Psoas muscle (tissue), 8 donors: ENCODE results near the gene INTS7. TPM values are rescaled to one million over a fixed set of nuclear protein-coding genes. Genes with fewer than 3 reads are reported as not detected.
"Not testable (repeated sequence)": the region's sequence is repeated elsewhere in the genome, so short reads cannot be mapped to it uniquely, and the experiment has no call there.

Source experiments
- ATAC-seq, 4 donors: fragments of 200-7000 bp; cut with Tn5 transposase; one replicate each; pipeline ENCODE4 v1.9.1; 2020; ENCODE audit warnings: moderate library complexity in 3 of 4, mild to moderate bottlenecking in 2 of 4
- DNase-seq, 2 donors: peaks; one replicate each; pipeline ENCODE4 v3.0.0-alpha.2; 2020
- H3K27ac ChIP-seq: fragments of 200-600 bp; one replicate; pipeline ENCODE4 v1.8.0; 2022
- H3K27me3 ChIP-seq, 3 donors: fragments of 200-600 bp in 1 of 3; one replicate each; pipeline versions ENCODE4 v1.6.1 to v1.8.0; 2013 to 2022; ENCODE audit warnings: low read length in 2 of 3, mild to moderate bottlenecking in 2 of 3, moderate library complexity in 1 of 3; ENCODE audit not compliant: insufficient read depth in 3 of 3
- H3K36me3 ChIP-seq, 2 donors: fragments of 200-600 bp in 1 of 2; one replicate each; pipeline versions ENCODE4 v1.6.1 to v1.8.0; 2013 to 2022; ENCODE audit warnings: low read depth in 1 of 2, mild to moderate bottlenecking in 1 of 2, moderate library complexity in 1 of 2; ENCODE audit not compliant: insufficient read depth in 1 of 2
- H3K4me1 ChIP-seq: fragments of 200-600 bp; one replicate; pipeline ENCODE4 v1.8.0; 2022
- H3K4me3 ChIP-seq: fragments of 200-600 bp; one replicate; pipeline ENCODE4 v1.8.0; 2022; ENCODE audit warnings: mild to moderate bottlenecking
- H3K9me3 ChIP-seq: fragments of 200-600 bp; one replicate; pipeline ENCODE4 v1.8.0; 2022
- CTCF ChIP-seq: fragments of 200-600 bp; IDR thresholded peaks from one replicate; pipeline ENCODE4 v1.8.0; 2022; ENCODE audit warnings: antibody characterized with exemption
- WGBS, 3 donors: extraction: QIAGEN DNeasy Blood & Tissue Kit; methylation state at CpG; one replicate each; pipeline versions ENCODE4 v1.1.6 to v1.1.7; 2013; 5-methylcytosine and 5-hydroxymethylcytosine counted together
- intact Hi-C, 2 donors: fragments of 100-400 bp; cut with DNase I; formaldehyde crosslinking; loops; one replicate each; pipeline versions ENCODE4 v1.11.0 to v1.14.2; 2022
- polyA plus RNA-seq, 3 donors: library from polyadenylated mRNA; stranded (reverse); fragments of 200-250 nt; gene quantifications; one replicate each; pipeline ENCODE4 v1.2.3, GENCODE V29; 2013
- total RNA-seq, 4 donors: library from RNA; stranded (reverse); fragmentation: NEBNext Ultra II Directional in 2 of 4; extraction: Animal tissue kit (Norgen Biotek cat#: 25700) in 2 of 4; gene quantifications; one replicate each; pipeline versions ENCODE4 v1.2.1 to v1.2.4, GENCODE V29; 2021 to 2023
- donor health status: healthy with polysubstance abuse.
- donor health status: DM: no; HTN: no; CAD: no; lungs with moderate emphysema.
- donor health status: Bipolar disorder and iron deficiency.
- donor health status: healthy.
- donor health status: DM: yes; HTN: yes; CAD: no.
- donor health status: DM: no; HTN: no; CAD: no.
- donor health status: DM: no; HTN: no; CAD: no.
- donor health status: DM: yes; HTN: yes; CAD: no.

Gene INTS7
- total and polyA plus RNA-seq, 7 donors: 4.4 to 12.7 (median 7.6) TPM

GRCh38 chr1:211920602-211921226 is 114.6 kb downstream of the INTS7 start:
- ATAC-seq (no peak), DNase-seq (no peak)
- no peak for TF ChIP-seq CTCF
- Histone ChIP-seq H3K36me3 (no peaks in the 10 kb centered on the region), H3K4me3 (no peak overlapping the region), H3K27ac (no peak overlapping the region), H3K9me3 (no peaks in the 10 kb centered on the region), H3K4me1 (no peaks in the 10 kb centered on the region), H3K27me3 (peaks cover 0 to 3% (median 0%) of the 10 kb centered on the region in 3 donors)
- WGBS, 3 donors: 86 to 92% (median 92%) methylated on average over 4 of the region's 4 CpGs
- intact Hi-C loops: no loop called here

- Histone ChIP-seq H3K27ac (no peak overlapping the region), H3K4me3 (no peak overlapping the region), H3K9me3 (no peaks in the 10 kb centered on the region), H3K27me3 (peaks cover 0 to 2% (median 0%) of the 10 kb centered on the region in 3 donors), H3K36me3 (no peaks in the 10 kb centered on the region), H3K4me1 (no peaks in the 10 kb centered on the region)
- WGBS, 3 donors: 18 to 27% (median 22%) methylated on average over 5 of the region's 5 CpGs
- TF ChIP-seq CTCF: no peak
- no peak for DNase-seq
- intact Hi-C loops: no loop called here
- peak in 2 of 4 donors; percentile 26 to 46 for ATAC-seq
Observed at GRCh38 chr1:211920141-211920572, 115.2 kb downstream of the INTS7 start.

- Histone ChIP-seq H3K4me3 (no peak overlapping the region), H3K36me3 (no peaks in the 10 kb centered on the region), H3K27ac (no peak overlapping the region), H3K27me3 (no peaks in the 10 kb centered on the region), H3K4me1 (no peaks in the 10 kb centered on the region), H3K9me3 (no peaks in the 10 kb centered on the region)
- intact Hi-C loops: no loop called here
- 86 to 92% (median 87%) methylated on average over 5 of the region's 5 CpGs for WGBS, 3 donors
- DNase-seq (no peak), ATAC-seq (no peak)
- TF ChIP-seq CTCF: no peak
Observed at GRCh38 chr1:211918843-211919414, 116.4 kb downstream of the INTS7 start.

- H3K4me1 ChIP-seq, intact Hi-C loops, ATAC-seq, H3K27me3 ChIP-seq, H3K27ac ChIP-seq, H3K4me3 ChIP-seq, DNase-seq, H3K36me3 ChIP-seq, H3K9me3 ChIP-seq: not testable (repeated sequence)
- 90 to 99% (median 95%) methylated on average over 3 of the region's 3 CpGs for WGBS, 3 donors
Observed at GRCh38 chr1:211916458-211916857, 118.9 kb downstream of the INTS7 start.

GRCh38 chr1:211915924-211916323 is 119.4 kb downstream of the INTS7 start:
- no peaks in the 10 kb centered on the region for H3K9me3 ChIP-seq
- 59 to 70% (median 69%) methylated on average over 2 of the region's 2 CpGs for WGBS, 3 donors
- H3K4me3 ChIP-seq: no peak overlapping the region
- intact Hi-C loops: no loop called here
- ATAC-seq: no peak
- H3K36me3 ChIP-seq: no peaks in the 10 kb centered on the region
- no peak for DNase-seq
- H3K4me1 ChIP-seq: no peaks in the 10 kb centered on the region
- H3K27me3 ChIP-seq: no peaks in the 10 kb centered on the region
- no peak overlapping the region for H3K27ac ChIP-seq
- no peak for TF ChIP-seq CTCF
